ENCODE data around the gene FASN.

FASN gene

GRCh38 chr17:82081546-82081945 lies 16.5 kb downstream of the FASN start:
- TF ChIP-seq CTCF (IDR thresholded peaks at IDR 0.05) (no peak), ZFX (IDR thresholded peaks at IDR 0.05; ENCODE audit: borderline replicate concordance) (no peak)

GRCh38 chr17:82080789-82081464 lies 17.1 kb downstream of the FASN start:
- TF ChIP-seq CTCF (IDR thresholded peaks at IDR 0.05) (no peak), ZFX (IDR thresholded peaks at IDR 0.05; ENCODE audit: borderline replicate concordance) (no peak)
- no peak overlapping the region for H3K27ac ChIP-seq

More at GRCh38 chr17:82081546-82081945, 16.5 kb downstream of the FASN start:
- no peak overlapping the region for H3K27ac ChIP-seq

GRCh38 chr17:82080048-82080788 lies 17.8 kb downstream of the FASN start:
- no peak overlapping the region for H3K27ac ChIP-seq
- TF ChIP-seq ZFX (IDR thresholded peaks at IDR 0.05; ENCODE audit: borderline replicate concordance) (no peak), CTCF (IDR thresholded peaks at IDR 0.05) (no peak)

GRCh38 chr17:82079001-82079677 lies 18.9 kb downstream of the FASN start:
- no peak for TF ChIP-seq CTCF (IDR thresholded peaks at IDR 0.05)
- H3K27ac ChIP-seq: no peak overlapping the region

- peak overlapping the region; percentile 51; the same call in 1 of the 2 replicates for H3K27ac ChIP-seq
These were observed 19.6 kb downstream of the FASN start for GRCh38 chr17:82078433-82078832.

GRCh38 chr17:82077617-82078358 lies 20.2 kb downstream of the FASN start:
- H3K27ac ChIP-seq: peak overlapping the region; percentile 51
- TF ChIP-seq ZFX (IDR thresholded peaks at IDR 0.05; ENCODE audit: borderline replicate concordance) (no peak), CTCF (IDR thresholded peaks at IDR 0.05) (peak; percentile 25; the same call in 1 of the 2 replicates)

More at GRCh38 chr17:82078433-82078832, 19.6 kb downstream of the FASN start:
- no peak for TF ChIP-seq CTCF (IDR thresholded peaks at IDR 0.05)
- TF ChIP-seq ZFX (IDR thresholded peaks at IDR 0.05; ENCODE audit: borderline replicate concordance): no peak
